Fibroblast of the aortic adventitia (primary cell): ENCODE results near the gene FAM53C. TPM values are rescaled to one million over a fixed set of nuclear protein-coding genes. Genes with fewer than 3 reads are reported as not detected.
A peak's percentile ranks its signal among the peaks of the same experiment; 100 is the strongest.

Experiments used
- DNase-seq: peaks from one replicate; pipeline ENCODE4 v3.0.0-alpha.2; 2010; ENCODE audit warnings: low read depth
- H3K4me3 ChIP-seq: 2 replicates; pipeline ENCODE4 v1.5.1; 2011; ENCODE audit warnings: low read depth, mild to moderate bottlenecking, control low read depth, low read length, moderate library complexity
- total RNA-seq: library from RNA; depleted of rRNA; stranded (reverse); fragments of >200 nt; gene quantifications from 2 replicates; pipeline ENCODE4 v1.2.3, GENCODE V29; 2012; ENCODE audit warnings: low replicate concordance
- TF ChIP-seq, protein P1 (sequence below): IDR thresholded peaks from 2 replicates; pipeline ENCODE4 v1.5.1; 2011; ENCODE audit warnings: mild to moderate bottlenecking, low read length, control low read depth, inconsistent platforms; ENCODE audit not compliant: insufficient read depth

Gene FAM53C
- total RNA-seq, 1 donor = 25.6 TPM

DNA sequence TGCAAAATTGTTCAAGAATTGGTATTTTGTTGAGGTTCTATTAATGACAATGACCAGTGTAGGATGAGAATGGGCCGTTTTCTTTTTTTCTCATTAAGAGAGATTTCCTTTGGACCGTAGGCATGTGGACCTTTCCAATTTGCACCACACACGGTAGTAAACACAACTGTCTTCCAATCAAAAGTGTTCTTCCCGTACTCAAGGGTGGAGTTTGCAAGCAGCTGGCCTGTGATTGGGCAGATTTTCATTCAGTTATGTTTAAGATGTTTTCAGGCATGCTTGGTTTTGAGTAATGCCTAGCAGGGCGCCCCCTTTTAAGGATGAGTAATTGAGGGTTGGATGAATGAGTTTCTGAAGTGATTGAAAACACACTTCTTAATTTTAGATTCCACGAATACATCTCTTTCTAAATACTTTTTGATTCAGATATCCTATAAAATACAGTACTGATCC lies 16.9 kb downstream of the FAM53C start:
- H3K4me3 ChIP-seq = peak overlapping the region; percentile 79
- DNase-seq = peak; percentile 87
- TF ChIP-seq, protein P1, sequence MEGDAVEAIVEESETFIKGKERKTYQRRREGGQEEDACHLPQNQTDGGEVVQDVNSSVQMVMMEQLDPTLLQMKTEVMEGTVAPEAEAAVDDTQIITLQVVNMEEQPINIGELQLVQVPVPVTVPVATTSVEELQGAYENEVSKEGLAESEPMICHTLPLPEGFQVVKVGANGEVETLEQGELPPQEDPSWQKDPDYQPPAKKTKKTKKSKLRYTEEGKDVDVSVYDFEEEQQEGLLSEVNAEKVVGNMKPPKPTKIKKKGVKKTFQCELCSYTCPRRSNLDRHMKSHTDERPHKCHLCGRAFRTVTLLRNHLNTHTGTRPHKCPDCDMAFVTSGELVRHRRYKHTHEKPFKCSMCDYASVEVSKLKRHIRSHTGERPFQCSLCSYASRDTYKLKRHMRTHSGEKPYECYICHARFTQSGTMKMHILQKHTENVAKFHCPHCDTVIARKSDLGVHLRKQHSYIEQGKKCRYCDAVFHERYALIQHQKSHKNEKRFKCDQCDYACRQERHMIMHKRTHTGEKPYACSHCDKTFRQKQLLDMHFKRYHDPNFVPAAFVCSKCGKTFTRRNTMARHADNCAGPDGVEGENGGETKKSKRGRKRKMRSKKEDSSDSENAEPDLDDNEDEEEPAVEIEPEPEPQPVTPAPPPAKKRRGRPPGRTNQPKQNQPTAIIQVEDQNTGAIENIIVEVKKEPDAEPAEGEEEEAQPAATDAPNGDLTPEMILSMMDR = no peak

DNA sequence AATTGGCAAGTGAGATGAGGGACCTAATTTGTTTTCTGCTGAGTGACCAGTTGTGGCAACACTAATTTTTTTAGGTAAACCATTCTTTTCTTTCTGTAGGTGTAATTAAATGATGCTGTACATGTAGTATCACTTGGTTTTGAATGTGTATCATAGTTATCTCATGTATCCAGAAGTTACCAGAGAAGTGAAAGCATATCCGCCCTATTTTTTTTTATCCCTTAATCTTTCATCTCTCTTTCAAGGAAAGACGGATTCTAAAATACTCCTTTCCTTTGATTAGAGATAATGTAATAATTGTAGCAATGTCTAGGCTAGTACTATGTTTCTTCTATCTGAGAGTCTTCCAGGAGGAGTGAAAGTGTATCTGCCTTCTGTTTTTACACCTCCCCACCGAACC lies 21.6 kb downstream of the FAM53C start:
- DNase-seq = no peak
- H3K4me3 ChIP-seq = no peak overlapping the region
- TF ChIP-seq, protein P1 = no peak

DNA sequence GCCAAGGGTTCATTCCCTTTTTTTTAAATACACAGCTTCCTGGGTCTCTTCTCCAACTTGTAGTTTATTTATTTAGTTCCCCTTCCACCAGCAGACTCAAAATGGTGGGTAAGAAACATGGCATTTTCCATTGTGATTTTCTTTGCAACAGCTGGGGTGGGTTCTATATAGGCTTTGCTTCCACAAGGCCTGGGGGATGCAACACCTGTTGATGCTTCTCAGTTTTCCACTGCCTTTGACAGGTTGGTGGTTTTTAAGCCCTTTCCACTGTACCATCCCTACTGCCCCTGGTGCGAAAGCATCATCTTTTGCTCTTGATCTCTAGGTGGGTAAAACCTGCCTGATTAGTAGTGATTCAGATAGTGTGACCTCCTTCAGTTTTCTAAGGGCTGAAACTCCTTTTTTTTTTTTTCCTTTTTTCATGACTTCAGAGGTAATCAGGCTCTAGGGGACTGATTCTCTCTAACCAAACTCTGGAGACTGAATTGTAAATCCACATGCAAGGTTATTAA lies 22.9 kb downstream of the FAM53C start:
- TF ChIP-seq, protein P1 = no peak
- no peak overlapping the region for H3K4me3 ChIP-seq
- DNase-seq = no peak

DNA sequence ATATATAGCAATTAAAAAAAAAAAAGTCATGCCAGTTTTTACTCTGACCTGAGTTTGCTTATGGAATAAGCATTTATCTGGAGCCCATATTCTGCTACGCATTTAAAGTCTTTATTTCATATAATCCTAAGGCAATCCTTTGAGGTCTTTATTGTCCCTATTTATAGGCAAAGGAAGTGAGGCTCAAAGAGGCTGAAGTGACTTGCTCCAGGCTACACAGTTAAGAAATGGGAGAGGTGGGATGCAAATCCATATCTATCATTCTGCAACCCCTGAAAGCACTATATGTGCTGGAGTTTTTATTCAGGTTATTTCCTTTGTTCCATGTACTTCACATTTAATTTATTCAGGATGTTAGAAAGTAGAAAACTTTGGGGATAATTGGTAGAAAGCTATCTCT lies 26.5 kb downstream of the FAM53C start:
- no peak for DNase-seq
- TF ChIP-seq, protein P1 = no peak
- H3K4me3 ChIP-seq = no peak overlapping the region

DNA sequence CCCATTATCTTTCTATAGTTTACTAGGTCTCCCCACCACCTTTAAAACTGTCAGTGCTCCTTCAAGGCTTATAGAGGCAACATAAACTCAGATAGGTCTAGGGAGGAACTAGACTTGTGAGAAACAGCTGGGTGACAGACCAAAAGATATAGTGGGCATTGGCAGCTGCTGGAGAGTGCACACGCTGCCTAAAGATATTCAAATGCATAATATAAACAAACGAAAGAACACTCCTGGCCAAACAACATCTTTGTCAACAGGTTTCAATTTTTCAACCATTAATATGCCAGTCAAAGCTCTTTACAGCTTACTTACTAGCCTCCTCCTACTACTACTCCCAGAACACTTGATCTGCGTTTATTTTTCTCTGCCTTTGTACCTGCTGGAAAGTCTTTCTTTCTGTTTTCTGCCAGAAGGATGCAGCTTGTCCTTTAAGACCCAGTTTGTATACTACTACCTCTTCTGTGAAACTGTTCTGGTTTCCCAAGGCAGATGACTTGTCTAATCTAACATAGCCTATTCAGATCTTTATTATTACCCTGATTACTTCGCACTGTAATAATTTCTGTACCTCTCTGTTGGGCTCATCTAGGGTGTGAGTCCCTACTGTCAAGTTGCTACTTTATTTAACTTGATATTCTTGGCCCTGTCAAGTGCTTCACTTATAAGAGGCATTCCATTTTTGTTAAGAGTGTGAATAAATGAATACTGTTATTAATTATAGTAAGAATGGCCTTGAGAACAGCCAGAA lies 28.7 kb downstream of the FAM53C start:
- no peak for DNase-seq
- TF ChIP-seq, protein P1 = no peak
- H3K4me3 ChIP-seq = no peak overlapping the region

DNA sequence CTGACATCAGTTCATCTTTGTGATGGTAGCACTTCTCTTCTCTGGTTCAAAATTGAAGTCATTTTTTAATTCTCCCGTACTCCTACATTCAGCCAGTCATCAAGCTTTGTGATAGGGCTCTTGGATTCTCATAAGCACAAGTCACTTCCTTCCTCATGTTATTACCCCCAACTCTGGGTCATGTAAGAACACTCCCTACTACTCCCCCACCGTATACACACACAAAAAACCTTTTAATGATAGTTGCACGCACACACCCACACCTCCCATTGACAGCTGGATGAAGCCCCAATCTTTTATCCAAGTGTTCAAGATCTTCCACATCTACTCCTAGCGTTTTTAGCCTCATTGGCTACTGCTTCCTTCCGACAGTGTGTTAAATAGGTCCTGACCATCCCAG lies 31.2 kb downstream of the FAM53C start:
- no peak for DNase-seq
- TF ChIP-seq, protein P1 = no peak
- H3K4me3 ChIP-seq = no peak overlapping the region
